HCT116 (cell line): Measurements from ENCODE around the gene PKN3. TPM values are rescaled to one million over a fixed set of nuclear protein-coding genes. Genes with fewer than 3 reads are reported as not detected.

Experiments
- ATAC-seq: fragments of 200-7000 bp; cut with Tn5 transposase; 2 replicates; pipeline ENCODE4 v1.9.1; 2020; ENCODE audit warnings: mild to moderate bottlenecking, moderate library complexity
- BruUV-seq: library from RNA; stranded (reverse); fragments of 400-500 nt; replicated peaks from 2 replicates; lab custom pipeline; 2021; lab: Mats Ljungman, UMichigan
- CTCF ChIA-PET: fragments of 300-600 bp; sonication (Branson Sonifier 250); formaldehyde crosslinking; loops from one replicate; lab custom pipeline; 2021; ENCODE audit warnings: antibody characterized with exemption; lab: Charles Lee
- POLR2A ChIA-PET: fragments of 300-600, 350-600 bp; sonication (Branson Sonifier 250); formaldehyde crosslinking; loops from one replicate; lab custom pipeline; 2021; ENCODE audit warnings: antibody characterized with exemption; lab: Charles Lee
- RAD21 ChIA-PET, 2 experiments: fragments of 300-600 bp; sonication (Branson Sonifier 250); formaldehyde crosslinking; loops; one replicate each; lab custom pipeline; 2023; ENCODE audit warnings: low total read pairs in 2 of 2; ENCODE audit not compliant: uncharacterized antibody in 2 of 2, unreplicated experiment in 2 of 2, low non-redundant PET in 1 of 2; lab: Charles Lee
- DNase-seq: peaks from one replicate; pipeline ENCODE4 v3.0.0-alpha.2; 2010; ENCODE audit warnings: low read depth, low spot score
- H2AFZ ChIP-seq: fragments of 200-600 bp; shearing (Covaris generic), sonication (generic); 2 replicates; pipeline ENCODE4 v1.6.1; 2017; ENCODE audit warnings: low read depth, mixed run types, mixed read lengths, antibody characterized with exemption, low read length; ENCODE audit not compliant: poor library complexity, severe bottlenecking
- H3K27ac ChIP-seq: 2 replicates; pipeline ENCODE4 v1.5.1; 2012; ENCODE audit warnings: low read depth, low read length
- H3K27me3 ChIP-seq: fragments of 200-600 bp; sonication (generic); 2 replicates; pipeline ENCODE4 v1.6.1; 2016; ENCODE audit warnings: mixed run types, low read length, mixed read lengths; ENCODE audit not compliant: insufficient read depth
- H3K36me3 ChIP-seq, 2 experiments: fragments of 200-500 bp in 1 of 2; fragments of 200-600 bp in 1 of 2; sonication (Bioruptor generic) in 1 of 2; sonication (generic) in 1 of 2; 2 replicates each; pipeline versions ENCODE4 v1.5.1 to v1.6.1; 2014 to 2016; ENCODE audit warnings: low read length in 2 of 2, inconsistent platforms in 1 of 2, mixed read lengths in 1 of 2, mixed run types in 1 of 2; ENCODE audit not compliant: insufficient read depth in 2 of 2, control insufficient read depth in 1 of 2
- H3K4me1 ChIP-seq, 2 experiments: fragments of 200-600 bp in 1 of 2; sonication (generic) in 1 of 2; 2 replicates each; pipeline versions ENCODE4 v1.5.1 to v1.6.1; 2012 to 2017; ENCODE audit warnings: low read length in 2 of 2, inconsistent platforms in 1 of 2, mild to moderate bottlenecking in 1 of 2, mixed read lengths in 1 of 2, mixed run types in 1 of 2, moderate library complexity in 1 of 2; ENCODE audit not compliant: insufficient read depth in 2 of 2, control insufficient read depth in 1 of 2
- H3K4me2 ChIP-seq: fragments of 200-600 bp; sonication (generic); 2 replicates; pipeline ENCODE4 v1.6.1; 2017; ENCODE audit warnings: mixed run types, low read length, mixed read lengths
- H3K4me3 ChIP-seq, 2 experiments: fragments of 200-600 bp in 1 of 2; sonication (generic) in 1 of 2; replicated peaks in 1 of 2; 2 replicates each; pipeline ENCODE4 v1.5.1; 2011 to 2016; ENCODE audit warnings: low read length in 2 of 2, control low read depth in 1 of 2, low read depth in 1 of 2, mild to moderate bottlenecking in 1 of 2, mixed read lengths in 1 of 2, mixed run types in 1 of 2
- H3K79me2 ChIP-seq: fragments of 200-600 bp; sonication (generic); 2 replicates; pipeline ENCODE4 v1.6.1; 2017; ENCODE audit warnings: mild to moderate bottlenecking, mixed run types, low read length, moderate library complexity, mixed read lengths; ENCODE audit not compliant: insufficient read depth
- H3K9ac ChIP-seq: fragments of 200-600 bp; sonication (generic); 2 replicates; pipeline ENCODE4 v1.6.1; 2016; ENCODE audit warnings: low read length, mixed read lengths
- H3K9me2 ChIP-seq: fragments of 200-600 bp; sonication (generic), shearing (Covaris generic); 2 replicates; pipeline ENCODE4 v1.6.1; 2017; ENCODE audit warnings: mixed run types, mild to moderate bottlenecking, moderate library complexity; ENCODE audit not compliant: insufficient read depth
- H3K9me3 ChIP-seq, 2 experiments: fragments of 200-500 bp in 1 of 2; fragments of 200-600 bp in 1 of 2; sonication (Bioruptor generic) in 1 of 2; sonication (generic) in 1 of 2; 2 replicates each; pipeline ENCODE4 v1.6.1; 2014 to 2017; ENCODE audit warnings: low read length in 2 of 2, mixed read lengths in 2 of 2, inconsistent platforms in 1 of 2, low read depth in 1 of 2, mild to moderate bottlenecking in 1 of 2, mixed run types in 1 of 2, moderate library complexity in 1 of 2; ENCODE audit not compliant: control insufficient read depth in 1 of 2, insufficient read depth in 1 of 2
- H4K20me1 ChIP-seq: fragments of 200-600 bp; sonication (generic), shearing (Covaris generic); 2 replicates; pipeline ENCODE4 v1.6.1; 2017; ENCODE audit warnings: mixed run types, mild to moderate bottlenecking, moderate library complexity; ENCODE audit not compliant: insufficient read depth
- CBX3 ChIP-seq: IDR thresholded peaks from 2 replicates; pipeline ENCODE4 v1.6.1; 2012; ENCODE audit warnings: low read depth
- EGR1 ChIP-seq: IDR thresholded peaks from 2 replicates; pipeline ENCODE4 v1.6.1; 2012; ENCODE audit warnings: low read depth
- ELF1 ChIP-seq: IDR thresholded peaks from 2 replicates; pipeline ENCODE4 v1.6.1; 2012; ENCODE audit warnings: low read depth, borderline replicate concordance
- EZH2phosphoT487 ChIP-seq: fragments of 200-600 bp; IDR thresholded peaks from 2 replicates; pipeline ENCODE4 v1.6.1; 2018; ENCODE audit warnings: antibody characterized with exemption, borderline replicate concordance
- JUND ChIP-seq: IDR thresholded peaks from 2 replicates; pipeline ENCODE4 v1.6.1; 2012
- POLR2A ChIP-seq: IDR thresholded peaks from 2 replicates; pipeline ENCODE4 v1.7.0; 2011; ENCODE audit warnings: borderline replicate concordance; ENCODE audit not compliant: insufficient read depth, insufficient read length; ENCODE audit errors: extremely low read depth
- POLR2AphosphoS5 ChIP-seq: IDR thresholded peaks from 2 replicates; pipeline ENCODE4 v1.6.1; 2011; ENCODE audit warnings: mild to moderate bottlenecking, low read depth, low read length, moderate library complexity
- SRF ChIP-seq: IDR thresholded peaks from 2 replicates; pipeline ENCODE4 v1.6.1; 2012; ENCODE audit warnings: low read depth
- TCF7L2 ChIP-seq: IDR thresholded peaks from 2 replicates; pipeline ENCODE4 v1.7.0; 2011; ENCODE audit warnings: borderline replicate concordance, inconsistent platforms; ENCODE audit not compliant: insufficient read depth, insufficient read length; ENCODE audit errors: extremely low read depth
- ZNF274 ChIP-seq: fragments of 200-500 bp; sonication (Bioruptor generic); IDR thresholded peaks from 2 replicates; pipeline ENCODE4 v1.6.1; 2014; ENCODE audit warnings: mild to moderate bottlenecking, low read depth, low read length, inconsistent platforms
- intact Hi-C: fragments of 100-400 bp; cut with micrococcal nuclease; formaldehyde crosslinking; loops from 2 replicates; pipeline ENCODE4 v1.10.0; 2022
- total RNA-seq: library from RNA; stranded (reverse); gene quantifications from one replicate; pipeline ENCODE4 v1.2.1, GENCODE V29; 2021; ENCODE audit not compliant: unreplicated experiment
- TF ChIP-seq, protein P1 (sequence below): IDR thresholded peaks from 2 replicates; pipeline ENCODE4 v1.6.1; 2012
- TF ChIP-seq, protein P2 (sequence below): IDR thresholded peaks from 2 replicates; pipeline ENCODE4 v1.6.1; 2011; ENCODE audit warnings: mild to moderate bottlenecking, low read length, moderate library complexity; ENCODE audit not compliant: insufficient replicate concordance; ENCODE audit errors: extremely low read depth
- TF ChIP-seq, protein P3 (sequence below): IDR thresholded peaks from 2 replicates; pipeline ENCODE4 v1.6.1; 2012
- TF ChIP-seq, protein P4 (sequence below): IDR thresholded peaks from 2 replicates; pipeline ENCODE4 v1.6.1; 2012; ENCODE audit warnings: low read depth

The PKN3 gene
- total RNA-seq, 1 experiment from 2014 or later = 37.9 TPM

DNA sequence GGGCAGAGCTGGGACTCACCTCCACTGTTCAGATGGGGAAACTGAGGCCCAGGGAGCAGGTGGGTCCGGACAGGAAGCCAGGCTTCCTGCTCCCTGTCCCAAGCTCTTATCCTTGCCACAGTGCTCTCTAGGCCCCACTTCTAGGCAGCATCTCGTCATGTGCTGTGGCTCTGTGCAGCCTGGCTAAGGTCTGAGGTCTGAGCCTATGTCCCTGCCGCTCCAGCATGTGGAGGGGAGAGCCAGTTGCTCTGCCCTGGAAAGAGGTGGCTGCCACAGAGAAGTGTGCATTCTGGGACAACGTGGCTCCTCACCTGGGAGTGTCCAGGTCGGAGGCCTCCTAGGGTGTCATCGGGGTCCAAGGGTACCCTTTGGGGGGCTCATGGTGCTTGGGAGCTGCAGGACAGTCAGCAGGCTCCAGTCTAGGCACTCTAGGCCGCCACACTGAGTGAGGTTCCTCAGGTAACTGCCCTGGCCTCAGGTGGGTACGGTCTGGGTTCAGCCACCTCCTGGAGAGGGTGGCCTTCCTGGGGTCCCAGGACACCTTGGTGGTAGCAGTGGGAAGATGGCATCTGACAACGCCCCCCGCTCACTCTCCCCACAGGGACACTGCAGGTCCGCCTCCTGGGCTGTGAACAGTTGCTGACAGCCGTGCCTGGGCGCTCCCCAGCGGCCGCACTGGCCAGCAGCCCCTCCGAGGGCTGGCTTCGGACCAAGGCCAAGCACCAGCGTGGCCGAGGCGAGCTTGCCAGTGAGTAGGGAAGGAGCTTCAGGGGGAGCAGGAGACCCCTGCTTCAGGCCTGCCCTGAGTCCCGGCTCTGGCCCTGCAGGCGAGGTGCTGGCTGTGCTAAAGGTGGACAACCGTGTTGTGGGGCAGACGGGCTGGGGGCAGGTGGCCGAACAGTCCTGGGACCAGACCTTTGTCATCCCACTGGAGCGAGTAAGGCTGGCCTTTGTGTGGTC lies 10.4 kb downstream of the PKN3 start:
- H3K4me3 ChIP-seq = no peak overlapping the region
- TF ChIP-seq, protein P1, sequence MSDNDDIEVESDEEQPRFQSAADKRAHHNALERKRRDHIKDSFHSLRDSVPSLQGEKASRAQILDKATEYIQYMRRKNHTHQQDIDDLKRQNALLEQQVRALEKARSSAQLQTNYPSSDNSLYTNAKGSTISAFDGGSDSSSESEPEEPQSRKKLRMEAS = no peak
- no peak for TF ChIP-seq EZH2phosphoT487
- TF ChIP-seq, protein P2, sequence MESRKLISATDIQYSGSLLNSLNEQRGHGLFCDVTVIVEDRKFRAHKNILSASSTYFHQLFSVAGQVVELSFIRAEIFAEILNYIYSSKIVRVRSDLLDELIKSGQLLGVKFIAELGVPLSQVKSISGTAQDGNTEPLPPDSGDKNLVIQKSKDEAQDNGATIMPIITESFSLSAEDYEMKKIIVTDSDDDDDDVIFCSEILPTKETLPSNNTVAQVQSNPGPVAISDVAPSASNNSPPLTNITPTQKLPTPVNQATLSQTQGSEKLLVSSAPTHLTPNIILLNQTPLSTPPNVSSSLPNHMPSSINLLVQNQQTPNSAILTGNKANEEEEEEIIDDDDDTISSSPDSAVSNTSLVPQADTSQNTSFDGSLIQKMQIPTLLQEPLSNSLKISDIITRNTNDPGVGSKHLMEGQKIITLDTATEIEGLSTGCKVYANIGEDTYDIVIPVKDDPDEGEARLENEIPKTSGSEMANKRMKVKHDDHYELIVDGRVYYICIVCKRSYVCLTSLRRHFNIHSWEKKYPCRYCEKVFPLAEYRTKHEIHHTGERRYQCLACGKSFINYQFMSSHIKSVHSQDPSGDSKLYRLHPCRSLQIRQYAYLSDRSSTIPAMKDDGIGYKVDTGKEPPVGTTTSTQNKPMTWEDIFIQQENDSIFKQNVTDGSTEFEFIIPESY = no peak
- TF ChIP-seq SRF = no peak
- TF ChIP-seq JUND = no peak
- TF ChIP-seq, protein P3, sequence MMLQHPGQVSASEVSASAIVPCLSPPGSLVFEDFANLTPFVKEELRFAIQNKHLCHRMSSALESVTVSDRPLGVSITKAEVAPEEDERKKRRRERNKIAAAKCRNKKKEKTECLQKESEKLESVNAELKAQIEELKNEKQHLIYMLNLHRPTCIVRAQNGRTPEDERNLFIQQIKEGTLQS = no peak
- no peak for TF ChIP-seq POLR2A
- no peak for TF ChIP-seq POLR2AphosphoS5
- TF ChIP-seq, protein P4, sequence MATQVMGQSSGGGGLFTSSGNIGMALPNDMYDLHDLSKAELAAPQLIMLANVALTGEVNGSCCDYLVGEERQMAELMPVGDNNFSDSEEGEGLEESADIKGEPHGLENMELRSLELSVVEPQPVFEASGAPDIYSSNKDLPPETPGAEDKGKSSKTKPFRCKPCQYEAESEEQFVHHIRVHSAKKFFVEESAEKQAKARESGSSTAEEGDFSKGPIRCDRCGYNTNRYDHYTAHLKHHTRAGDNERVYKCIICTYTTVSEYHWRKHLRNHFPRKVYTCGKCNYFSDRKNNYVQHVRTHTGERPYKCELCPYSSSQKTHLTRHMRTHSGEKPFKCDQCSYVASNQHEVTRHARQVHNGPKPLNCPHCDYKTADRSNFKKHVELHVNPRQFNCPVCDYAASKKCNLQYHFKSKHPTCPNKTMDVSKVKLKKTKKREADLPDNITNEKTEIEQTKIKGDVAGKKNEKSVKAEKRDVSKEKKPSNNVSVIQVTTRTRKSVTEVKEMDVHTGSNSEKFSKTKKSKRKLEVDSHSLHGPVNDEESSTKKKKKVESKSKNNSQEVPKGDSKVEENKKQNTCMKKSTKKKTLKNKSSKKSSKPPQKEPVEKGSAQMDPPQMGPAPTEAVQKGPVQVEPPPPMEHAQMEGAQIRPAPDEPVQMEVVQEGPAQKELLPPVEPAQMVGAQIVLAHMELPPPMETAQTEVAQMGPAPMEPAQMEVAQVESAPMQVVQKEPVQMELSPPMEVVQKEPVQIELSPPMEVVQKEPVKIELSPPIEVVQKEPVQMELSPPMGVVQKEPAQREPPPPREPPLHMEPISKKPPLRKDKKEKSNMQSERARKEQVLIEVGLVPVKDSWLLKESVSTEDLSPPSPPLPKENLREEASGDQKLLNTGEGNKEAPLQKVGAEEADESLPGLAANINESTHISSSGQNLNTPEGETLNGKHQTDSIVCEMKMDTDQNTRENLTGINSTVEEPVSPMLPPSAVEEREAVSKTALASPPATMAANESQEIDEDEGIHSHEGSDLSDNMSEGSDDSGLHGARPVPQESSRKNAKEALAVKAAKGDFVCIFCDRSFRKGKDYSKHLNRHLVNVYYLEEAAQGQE = no peak
- no peak for TF ChIP-seq ZNF274
- TF ChIP-seq TCF7L2 = no peak
- TF ChIP-seq ELF1 = no peak
- no peak for TF ChIP-seq EGR1
- TF ChIP-seq CBX3 = no peak
- H4K20me1 ChIP-seq = no peaks in the 10 kb centered on the region
- no peak overlapping the region for H2AFZ ChIP-seq
- DNase-seq (no peak), ATAC-seq (no peak)
- H3K4me2 ChIP-seq = no peak overlapping the region
- no TSS peak for BruUV-seq
- H3K27ac ChIP-seq = no peak overlapping the region
- H3K27me3 ChIP-seq = no peaks in the 10 kb centered on the region
- H3K4me1 ChIP-seq = no peaks in the 10 kb centered on the region
- ChIA-PET POLR2A (no interaction called here), RAD21 (no interaction called here), CTCF (no interaction called here)
- H3K9me3 ChIP-seq = no peaks in the 10 kb centered on the region
- H3K9ac ChIP-seq = no peak overlapping the region
- no peaks in the 10 kb centered on the region for H3K79me2 ChIP-seq
- no peaks in the 10 kb centered on the region for H3K9me2 ChIP-seq
- intact Hi-C loops = no loop called here
- H3K36me3 ChIP-seq = peaks cover 5 to 11% of the 10 kb centered on the region in 2 experiments
